HG03064 (cell line): ENCODE results near the gene ADAMTS7.
"Not testable (repeated sequence)": the region's sequence is repeated elsewhere in the genome, so short reads cannot be mapped to it uniquely, and the experiment has no call there.

Source experiments
- ATAC-seq: cut with Tn5 transposase; IDR thresholded peaks from one replicate; pipeline ENCODE4 v1.9.1; 2021; ENCODE audit warnings: low read depth; ENCODE audit not compliant: unreplicated experiment

Gene ADAMTS7

DNA sequence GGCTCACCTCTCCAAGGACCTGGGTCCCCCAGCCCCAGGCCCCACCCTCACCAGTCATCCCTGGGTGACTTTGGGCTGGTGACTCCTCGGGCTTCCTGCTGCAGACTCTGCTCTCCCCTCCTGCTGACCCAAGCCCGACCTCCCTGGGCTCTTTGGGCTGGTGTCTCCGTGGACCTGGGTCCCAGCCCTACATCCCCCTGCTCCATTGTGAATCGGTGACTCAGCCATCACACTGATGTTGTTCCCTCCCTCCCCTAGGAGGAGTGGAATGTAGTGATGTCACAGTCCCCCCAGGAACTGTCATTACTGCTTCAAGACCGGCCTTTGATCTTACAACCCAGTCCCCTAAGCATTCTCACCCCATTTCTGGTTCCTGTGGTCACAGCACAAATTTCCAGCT lies 83.7 kb downstream of the ADAMTS7 start:
- no peak for ATAC-seq

DNA sequence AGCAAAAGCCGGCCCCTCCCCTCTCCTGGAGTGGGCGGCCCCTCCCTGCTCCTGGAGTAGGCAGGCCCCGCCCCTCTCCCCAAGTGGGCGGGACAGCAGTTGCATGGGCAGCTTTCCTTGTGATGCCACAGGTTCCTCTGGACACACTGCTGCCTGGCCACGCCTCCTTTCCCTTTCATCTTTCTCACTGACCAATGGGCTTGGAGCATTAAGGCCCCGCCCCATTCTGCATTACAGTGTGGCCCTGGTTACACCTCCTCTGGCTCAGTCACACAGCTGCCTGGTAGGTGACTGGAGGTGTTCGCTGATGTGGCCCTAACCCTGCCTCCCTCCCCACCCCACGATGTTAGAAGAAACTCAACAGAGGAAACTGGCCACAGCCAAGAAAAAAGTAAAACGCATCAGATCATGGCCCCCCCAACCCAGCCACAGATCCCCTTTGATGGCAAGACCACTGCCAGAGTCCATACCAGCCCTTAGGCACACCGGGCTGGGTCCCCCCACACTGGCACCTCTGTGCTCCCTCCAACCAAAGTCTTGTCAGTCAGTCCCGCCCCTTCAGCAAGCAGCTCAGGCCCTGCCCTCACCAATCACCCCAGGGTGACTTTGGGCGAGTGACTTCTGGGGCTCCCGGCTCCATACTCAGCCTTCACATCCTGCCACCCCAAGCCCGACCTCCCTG lies 84.3 kb downstream of the ADAMTS7 start:
- ATAC-seq: no peak

DNA sequence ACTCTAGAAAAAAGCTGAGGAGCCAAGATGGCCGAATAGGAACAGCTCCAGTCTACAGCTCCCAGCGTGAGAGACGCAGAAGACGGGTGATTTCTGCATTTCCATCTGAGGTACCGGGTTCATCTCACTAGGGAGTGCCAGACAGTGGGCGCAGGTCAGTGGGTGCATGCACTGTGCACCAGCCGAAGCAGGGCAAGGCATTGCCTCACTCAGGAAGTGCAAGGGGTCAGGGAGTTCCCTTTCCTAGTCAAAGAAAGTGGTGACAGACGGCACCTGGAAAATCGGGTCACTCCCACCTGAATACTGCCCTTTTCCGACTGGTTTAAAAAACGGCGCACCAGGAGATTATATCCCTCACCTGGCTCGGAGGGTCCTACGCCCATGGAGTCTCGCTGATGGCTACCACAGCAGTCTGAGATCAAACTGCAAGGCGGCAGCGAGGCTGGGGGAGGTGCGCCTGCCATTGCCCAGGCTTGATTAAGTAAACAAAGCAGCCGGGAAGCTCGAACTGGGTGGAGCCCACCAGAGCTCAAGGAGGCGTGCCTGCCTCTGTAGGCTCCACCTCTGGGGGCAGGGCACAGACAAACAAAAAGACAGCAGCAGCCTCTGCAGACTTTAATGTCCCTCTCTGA lies 91.3 kb downstream of the ADAMTS7 start:
- ATAC-seq: not testable (repeated sequence)

DNA sequence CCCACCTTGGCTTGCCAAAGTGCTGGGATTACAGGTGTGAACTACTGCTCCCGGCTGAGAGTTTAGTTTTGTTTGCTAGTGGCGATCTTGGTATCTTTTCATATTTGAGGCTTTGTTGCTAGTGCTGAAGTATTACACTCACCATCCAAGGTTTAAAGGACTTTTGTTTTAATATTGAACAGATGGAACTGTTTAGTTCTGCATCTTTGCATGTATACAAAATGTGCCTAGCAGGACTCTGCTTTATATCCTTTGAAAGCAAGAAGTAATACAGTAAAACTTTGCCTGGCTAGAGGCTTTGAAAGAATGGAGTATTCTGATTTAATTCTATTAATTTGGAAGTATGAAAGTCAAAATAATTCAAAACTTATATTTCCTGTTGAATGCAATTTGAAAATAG lies 92.4 kb downstream of the ADAMTS7 start:
- ATAC-seq: no peak

DNA sequence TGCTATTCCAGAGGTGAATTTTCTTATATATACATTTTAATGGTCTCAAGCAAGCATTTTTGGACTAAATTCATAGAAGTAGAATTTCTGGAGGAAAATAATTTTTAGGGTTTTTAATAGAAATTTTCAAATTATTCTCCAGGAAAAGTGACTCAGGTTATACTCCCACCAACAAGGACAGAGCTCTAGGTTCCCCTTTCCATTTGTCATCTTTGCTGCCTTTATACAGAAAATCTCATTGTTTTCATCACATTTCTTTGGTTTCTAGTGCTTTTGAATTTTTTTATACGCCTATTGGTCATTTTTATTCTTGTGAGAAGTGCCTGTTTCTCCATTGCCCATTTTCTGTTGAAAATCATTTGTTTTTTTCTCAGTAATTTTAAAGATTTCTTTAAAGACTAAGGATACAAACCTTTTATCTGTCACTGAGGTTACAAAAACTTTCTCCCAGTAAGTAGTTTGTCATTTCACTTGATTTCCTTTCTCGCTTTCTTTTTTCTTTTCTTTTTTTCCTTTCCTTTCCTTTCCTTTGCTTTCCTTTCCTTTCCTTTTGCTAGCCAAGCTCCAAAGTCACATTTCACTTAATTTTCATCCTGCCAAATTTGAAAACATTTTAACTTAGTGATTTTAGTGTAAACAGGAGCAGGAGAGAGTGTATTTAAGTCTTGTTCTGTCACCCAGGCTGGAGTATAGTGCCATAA lies 93.2 kb downstream of the ADAMTS7 start:
- ATAC-seq: no peak

DNA sequence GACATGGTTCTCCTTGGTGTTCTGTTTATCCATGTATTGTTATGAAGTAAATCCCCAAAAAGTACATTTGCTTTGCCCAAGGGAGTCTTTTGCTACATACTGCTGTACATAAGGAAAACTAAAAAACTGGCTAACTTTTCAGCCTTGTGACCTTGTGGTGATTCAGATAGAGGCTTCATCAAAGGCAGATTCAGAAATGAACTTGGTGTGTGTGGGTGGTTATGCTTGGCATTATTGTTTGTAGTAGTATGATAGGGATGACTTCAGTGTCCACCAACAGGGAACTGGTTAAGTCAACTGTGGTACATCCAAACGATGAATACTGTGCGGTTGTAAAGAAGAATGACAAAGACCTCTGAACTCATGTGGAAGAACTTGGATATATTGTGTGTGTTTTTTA lies 94.6 kb downstream of the ADAMTS7 start:
- no peak for ATAC-seq

DNA sequence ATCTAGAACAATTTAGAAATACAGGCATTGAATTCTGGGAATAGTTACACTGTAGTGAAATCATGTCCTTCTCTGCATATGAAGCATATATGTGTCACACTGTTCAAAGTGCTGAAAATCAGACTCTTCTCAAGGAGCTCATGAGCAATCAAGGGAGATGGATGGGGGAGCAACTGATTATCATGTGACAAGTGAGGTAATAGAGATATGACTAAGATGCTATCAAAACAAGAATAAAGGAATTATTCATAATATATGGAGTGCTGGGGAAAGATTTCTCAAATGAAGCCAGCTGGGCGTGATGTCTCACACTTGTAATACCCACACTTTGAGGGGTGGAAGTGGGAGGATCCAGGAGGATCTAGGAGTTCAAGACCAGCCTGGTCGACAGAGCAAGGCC lies 95.3 kb downstream of the ADAMTS7 start:
- no peak for ATAC-seq

DNA sequence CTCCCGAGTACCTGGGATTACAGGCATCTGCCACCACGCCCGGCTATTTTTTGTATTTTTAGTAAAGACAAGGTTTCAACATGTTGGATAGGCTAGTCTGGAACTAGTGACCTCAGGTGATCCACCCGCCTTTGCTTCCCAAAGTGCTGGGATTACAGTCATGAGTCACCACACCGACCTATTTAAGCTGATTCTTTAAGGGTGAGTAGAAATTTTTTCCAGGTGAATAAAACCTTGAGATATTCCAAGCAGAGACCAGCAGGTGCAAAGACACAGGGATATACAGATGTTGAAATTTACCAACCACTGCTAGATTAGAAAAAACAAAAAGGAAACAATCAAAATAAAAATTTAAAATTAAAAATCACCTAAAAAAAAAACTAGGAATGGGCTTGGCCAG lies 95.8 kb downstream of the ADAMTS7 start:
- ATAC-seq: no peak

DNA sequence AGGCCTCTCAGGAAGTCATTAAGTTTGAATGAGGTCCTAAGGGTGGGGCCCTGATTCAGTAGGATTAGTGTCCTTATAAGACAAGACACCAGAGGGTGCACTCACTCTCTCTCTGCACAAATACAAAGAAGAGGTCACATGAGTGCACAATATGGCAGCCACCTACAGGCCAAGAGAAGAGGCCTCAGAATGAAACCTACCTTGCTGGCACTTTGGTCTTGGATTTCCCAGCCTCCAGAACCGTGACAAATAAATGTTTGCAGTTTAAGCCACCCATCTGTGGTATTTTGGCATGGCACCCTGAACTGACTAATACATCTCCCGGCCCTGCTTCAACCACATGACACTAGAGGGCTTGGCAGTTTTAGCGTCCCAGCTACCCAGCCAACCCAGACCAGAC lies 96.4 kb downstream of the ADAMTS7 start:
- ATAC-seq: no peak

DNA sequence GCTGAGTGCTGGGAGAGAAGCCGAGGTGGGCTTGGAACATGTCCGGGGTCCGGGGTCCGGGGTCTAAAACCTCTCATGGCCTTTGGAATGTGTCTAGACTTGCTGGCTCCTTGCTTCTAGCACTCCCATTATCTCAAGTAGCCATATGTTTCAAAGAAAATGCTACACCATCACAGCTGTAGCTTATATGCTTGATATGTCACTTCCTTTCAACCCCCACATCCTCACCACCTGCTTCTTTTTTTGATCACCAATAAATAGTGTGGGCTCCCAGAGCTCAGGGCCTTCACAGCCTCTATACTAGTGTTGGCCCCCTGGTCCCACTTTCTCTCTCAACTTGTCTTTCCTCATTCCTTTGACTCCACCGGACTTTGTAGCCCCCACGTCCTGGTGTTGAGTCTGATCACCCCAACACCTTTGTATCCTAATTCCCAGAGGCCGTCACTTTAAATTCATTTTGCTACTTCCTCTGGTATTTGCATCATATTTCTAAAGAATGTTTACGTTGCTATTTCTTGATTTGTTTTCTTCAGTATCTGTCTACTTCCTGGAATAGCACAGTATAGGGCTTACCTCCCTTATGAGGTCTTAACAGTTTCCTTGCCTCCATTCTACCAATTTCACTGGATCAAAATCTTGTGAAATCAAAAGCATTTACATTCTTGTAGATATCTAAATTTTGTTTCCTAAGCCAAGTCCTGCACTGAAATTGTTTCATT lies 98.3 kb downstream of the ADAMTS7 start:
- no peak for ATAC-seq

DNA sequence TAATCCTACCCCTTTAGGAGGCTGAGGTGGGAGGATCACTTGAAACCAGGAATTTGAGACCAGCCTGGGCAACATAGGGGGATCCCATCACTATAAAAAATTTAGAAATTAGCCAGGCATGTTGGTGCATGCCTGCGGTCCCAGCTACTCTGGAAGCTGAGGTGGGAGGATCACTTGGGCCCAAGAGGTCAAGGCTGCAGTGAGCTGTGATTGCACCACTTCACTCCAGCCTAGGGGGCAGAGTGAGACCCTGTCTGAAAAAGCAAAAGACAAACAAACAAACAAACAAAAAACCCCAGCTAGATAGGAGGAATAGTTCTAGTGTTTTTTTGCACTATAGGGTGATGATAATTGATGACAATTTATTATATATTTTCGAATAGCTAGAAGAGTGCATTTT lies 99.6 kb downstream of the ADAMTS7 start:
- ATAC-seq: no peak

DNA sequence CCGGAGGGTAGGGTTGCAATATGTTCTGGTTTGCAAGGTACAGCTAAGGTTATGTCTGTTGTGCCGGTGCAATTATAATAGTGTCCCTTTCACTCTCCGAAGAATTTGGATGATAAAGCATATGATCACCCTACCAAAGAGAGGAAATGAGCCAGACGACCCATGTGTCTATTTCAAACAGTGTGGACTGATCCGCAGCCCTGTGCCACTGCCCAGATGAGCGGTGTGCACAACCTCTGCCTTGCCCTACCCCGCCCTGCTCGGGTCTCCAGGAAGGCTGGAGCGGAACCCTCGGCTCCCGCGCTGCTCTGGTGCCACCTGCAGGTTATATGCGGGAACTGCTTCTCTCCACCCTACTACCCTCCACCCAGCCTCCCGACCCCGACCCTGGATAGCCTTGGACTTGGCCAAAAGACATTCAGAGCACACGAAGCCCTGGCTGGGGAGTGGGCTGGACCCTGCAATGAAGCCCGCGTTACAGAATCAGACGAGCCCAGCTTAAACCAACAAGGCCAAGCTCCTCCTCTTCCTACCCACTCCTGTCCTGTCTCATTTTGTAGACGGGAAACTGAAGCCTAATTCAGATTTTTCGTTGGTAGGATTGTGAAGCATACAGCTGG lies 101.9 kb downstream of the ADAMTS7 start:
- no peak for ATAC-seq
